HG03095 (cell line): ENCODE measurements around the gene USP5.

Experiments
- ATAC-seq: cut with Tn5 transposase; IDR thresholded peaks from one replicate; pipeline ENCODE4 v1.9.1; 2021; ENCODE audit warnings: moderate library complexity; ENCODE audit not compliant: unreplicated experiment

Gene USP5

DNA sequence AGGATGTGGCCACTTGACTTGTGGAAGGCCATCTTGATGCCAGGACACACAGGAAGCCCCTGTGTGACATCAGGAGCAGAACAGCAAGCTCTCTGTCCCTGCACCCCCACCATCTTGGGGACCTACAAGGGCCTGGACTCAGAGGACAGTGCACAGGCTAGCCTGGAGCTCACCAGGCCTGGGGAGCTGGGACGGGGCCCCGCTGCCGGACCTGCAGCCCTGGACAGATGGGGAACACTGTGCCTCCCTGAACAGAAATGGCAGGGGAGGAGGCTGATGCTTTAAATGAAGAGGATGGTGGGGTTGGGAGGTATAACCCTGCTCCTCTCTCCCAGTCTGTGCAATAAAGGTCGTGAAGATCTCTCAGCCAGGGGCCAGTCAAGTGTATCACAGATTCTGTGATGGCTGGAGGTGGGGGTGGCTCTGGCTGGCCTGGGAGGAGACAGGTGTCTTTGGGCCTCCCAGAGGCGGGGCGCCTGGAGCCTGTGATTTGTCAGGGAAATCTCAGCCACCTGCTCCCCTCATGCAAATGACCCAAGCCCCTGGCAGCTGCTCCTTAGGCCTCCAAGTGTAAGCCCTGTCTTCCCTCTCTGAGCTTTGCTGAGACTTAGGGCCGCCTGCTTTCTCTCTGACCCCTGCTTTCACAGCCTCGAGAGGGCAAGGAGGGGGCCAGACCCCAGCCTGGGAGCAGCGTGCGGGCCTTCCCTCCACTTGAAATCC, 12.3 kb upstream of the USP5 start:
- ATAC-seq = peak; percentile 87

- no peak for ATAC-seq
These were observed 11.6 kb upstream of the USP5 start for GRCh38 chr12:6840330-6840729.

GRCh38 chr12:6840761-6841515, 11.0 kb upstream of the USP5 start, which contains the start of gene GNB3:
TSS of gene GNB3 (plus strand) at chr12:6840925. CDS start at chr12:6841288, 363 bp downstream.
- ATAC-seq = no peak

GRCh38 chr12:6842075-6842474, 9.9 kb upstream of the USP5 start:
- ATAC-seq = no peak

GRCh38 chr12:6843118-6843902, 8.6 kb upstream of the USP5 start:
- no peak for ATAC-seq

GRCh38 chr12:6845395-6845794, 6.6 kb upstream of the USP5 start:
- no peak for ATAC-seq

DNA sequence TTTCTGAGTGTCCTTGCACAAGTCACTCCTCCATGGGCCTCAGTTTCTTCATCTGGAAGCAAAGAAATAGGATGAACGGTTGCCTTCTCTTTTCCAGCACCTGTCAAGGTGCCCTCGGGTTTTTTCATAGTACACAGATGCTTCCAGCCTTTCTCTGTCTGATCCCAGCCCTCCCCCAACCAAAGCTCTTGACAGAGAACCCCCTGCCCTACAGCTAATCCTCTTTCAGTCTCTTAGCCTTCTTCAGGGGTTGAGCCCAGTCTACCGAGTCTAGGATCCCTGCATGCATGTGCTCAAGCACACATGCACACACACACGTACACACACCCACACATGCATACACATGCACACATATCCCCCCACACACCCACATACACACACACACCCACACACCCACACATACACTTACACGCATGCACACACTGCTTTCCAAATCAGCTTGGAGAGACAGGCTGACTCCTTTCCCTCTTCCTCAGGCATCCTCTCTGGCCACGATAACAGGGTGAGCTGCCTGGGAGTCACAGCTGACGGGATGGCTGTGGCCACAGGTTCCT, 5.6 kb upstream of the USP5 start:
- no peak for ATAC-seq

DNA sequence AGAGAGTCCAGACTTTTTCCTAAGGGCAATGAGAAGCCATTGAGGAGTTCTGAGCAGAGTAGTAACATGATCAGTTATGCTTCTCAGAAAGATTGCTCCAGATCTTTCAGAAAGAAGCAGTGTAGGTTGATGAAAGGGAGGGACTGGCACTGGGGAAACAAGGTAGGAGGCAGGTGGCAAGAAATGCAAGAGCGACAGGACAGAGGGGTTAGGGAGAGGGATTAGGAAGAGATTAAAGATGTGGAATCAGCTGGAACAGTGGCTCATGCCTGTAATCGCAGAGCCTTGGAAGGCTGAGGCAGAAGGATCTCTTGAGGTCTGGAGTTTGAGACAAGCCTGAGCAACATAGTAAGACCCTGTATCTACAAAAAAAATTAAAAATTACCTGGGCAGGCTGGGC, 4.3 kb upstream of the USP5 start:
- no peak for ATAC-seq

GRCh38 chr12:6849427-6849826, 2.5 kb upstream of the USP5 start:
- ATAC-seq = no peak

- ATAC-seq = no peak
These were observed 1.9 kb upstream of the USP5 start for GRCh38 chr12:6849976-6850560.

GRCh38 chr12:6850796-6851152, 1.2 kb upstream of the USP5 start:
- no peak for ATAC-seq

- ATAC-seq = peak; percentile 53
These were observed 613 bp upstream of the USP5 start, which contains the start of gene CDCA3 for GRCh38 chr12:6851153-6851920. TSS of gene CDCA3 (minus strand) at chr12:6851286. CDS start at chr12:6850952, 334 bp downstream.

- no peak for ATAC-seq
These were observed 853 bp downstream of the USP5 start for GRCh38 chr12:6852651-6853354.

GRCh38 chr12:6853626-6854025, 1.7 kb downstream of the USP5 start:
- ATAC-seq = no peak

DNA sequence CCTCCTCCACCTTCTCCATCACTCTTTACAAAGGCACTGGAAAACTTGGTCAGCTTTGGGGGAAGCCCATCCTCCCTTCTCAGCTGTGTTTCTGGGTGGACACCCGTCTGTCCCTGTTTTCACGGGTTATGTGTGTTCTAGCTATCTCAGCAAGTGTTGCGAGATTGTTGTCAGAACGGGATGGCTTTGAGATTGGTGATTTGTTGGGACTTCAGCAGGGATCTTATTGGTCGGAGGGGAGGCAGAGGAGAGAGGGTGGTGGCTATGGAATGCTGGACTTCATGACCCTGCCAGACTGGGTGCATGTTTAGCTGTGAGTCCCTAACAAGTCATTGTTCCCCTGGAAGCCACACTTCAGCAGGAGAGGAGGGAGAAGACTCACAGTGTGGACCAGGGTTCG, 2.1 kb downstream of the USP5 start:
- no peak for ATAC-seq

GRCh38 chr12:6855322-6855721, 3.4 kb downstream of the USP5 start:
- no peak for ATAC-seq

DNA sequence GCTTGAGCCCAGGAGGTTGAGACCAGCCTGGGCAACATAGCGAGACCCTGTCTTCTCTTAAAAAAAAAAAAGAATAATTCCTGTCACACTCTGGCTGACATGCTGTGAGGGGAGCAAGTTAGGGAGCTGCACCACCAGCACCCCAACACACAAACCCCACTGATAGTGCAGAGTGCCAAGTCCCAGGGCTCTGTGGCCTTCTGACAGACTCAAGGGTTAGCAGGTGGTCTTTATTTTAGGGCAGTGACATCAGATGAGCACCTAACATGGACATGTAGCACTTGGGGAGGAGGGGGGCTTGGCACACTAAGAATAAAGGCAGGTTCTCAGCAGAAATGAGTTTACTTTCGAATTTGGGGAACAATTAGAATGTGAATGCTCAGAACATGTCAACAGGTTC, 6.8 kb downstream of the USP5 start:
- no peak for ATAC-seq

GRCh38 chr12:6860116-6860515, 8.2 kb downstream of the USP5 start:
- ATAC-seq = no peak

DNA sequence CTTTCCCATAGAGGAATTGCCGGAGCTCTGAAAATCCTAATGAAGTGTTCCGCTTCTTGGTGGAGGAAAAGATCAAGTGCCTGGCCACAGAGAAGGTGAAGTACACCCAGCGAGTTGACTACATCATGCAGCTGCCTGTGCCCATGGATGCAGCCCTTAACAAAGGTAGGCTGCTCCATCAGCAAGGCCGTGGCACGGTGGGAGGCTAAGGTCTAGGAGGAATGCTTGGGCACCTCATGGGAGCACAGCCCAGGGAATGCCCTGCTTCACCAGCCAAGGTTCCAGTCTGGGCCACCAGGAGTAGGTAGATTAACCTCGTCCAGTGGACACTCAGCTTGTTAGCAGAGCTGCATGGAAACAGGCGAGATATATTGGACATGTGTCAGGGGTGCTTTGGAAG, 9.0 kb downstream of the USP5 start:
- no peak for ATAC-seq

- no peak for ATAC-seq
These were observed 9.4 kb downstream of the USP5 start for GRCh38 chr12:6861391-6861790.
